CD14-positive monocyte (primary cell): ENCODE results near the gene ARL15. TPM values are rescaled to one million over a fixed set of nuclear protein-coding genes. Genes with fewer than 3 reads are reported as not detected.

Experiments
- DNase-seq, 3 donors: peaks; one replicate each; pipeline ENCODE4 v3.0.0-alpha.2; 2011 to 2022
- H2AFZ ChIP-seq: 2 replicates; pipeline ENCODE4 v1.6.0; 2012; ENCODE audit warnings: mild to moderate bottlenecking, low read depth, low read length, inconsistent platforms; ENCODE audit not compliant: insufficient read depth, poor library complexity, severe bottlenecking
- H3K27ac ChIP-seq, 2 donors: 1 replicate in 1 of 2; 2 replicates in 1 of 2; pipeline ENCODE4 v1.5.1; 2012 to 2013; ENCODE audit warnings: low read length in 2 of 2, control low read depth in 1 of 2, inconsistent platforms in 1 of 2, low read depth in 1 of 2, mild to moderate bottlenecking in 1 of 2
- H3K27me3 ChIP-seq, 2 donors: one replicate each; pipeline versions ENCODE4 v1.6.0 to v1.6.1; 2011 to 2013; ENCODE audit warnings: low read length in 2 of 2; ENCODE audit not compliant: control insufficient read depth in 2 of 2, insufficient read depth in 2 of 2
- H3K36me3 ChIP-seq, 2 donors: replicated peaks in 1 of 2; 1 replicate in 1 of 2; 2 replicates in 1 of 2; pipeline versions ENCODE4 v1.5.1 to v1.6.1; 2012 to 2013; ENCODE audit warnings: low read length in 2 of 2, control low read depth in 1 of 2, inconsistent platforms in 1 of 2, mild to moderate bottlenecking in 1 of 2; ENCODE audit not compliant: insufficient read depth in 2 of 2, control insufficient read depth in 1 of 2
- H3K4me1 ChIP-seq, 2 donors: 1 replicate in 1 of 2; 2 replicates in 1 of 2; pipeline versions ENCODE4 v1.5.1 to v1.6.1; 2012 to 2013; ENCODE audit warnings: low read length in 2 of 2, control low read depth in 1 of 2, inconsistent platforms in 1 of 2, mild to moderate bottlenecking in 1 of 2, moderate library complexity in 1 of 2; ENCODE audit not compliant: insufficient read depth in 2 of 2, control insufficient read depth in 1 of 2
- H3K4me2 ChIP-seq: replicated peaks from 2 replicates; pipeline ENCODE3; 2012; ENCODE audit warnings: low read length, moderate library complexity, mild to moderate bottlenecking; ENCODE audit not compliant: poor library complexity, severe bottlenecking; ENCODE audit errors: extremely low read depth
- H3K4me3 ChIP-seq, 3 experiments: fragments of 200-600 bp in 1 of 3; sonication (generic) in 1 of 3; replicated peaks in 1 of 3; 1 replicate in 2 of 3; 2 replicates in 1 of 3; pipeline ENCODE4 v1.5.1; 2011 to 2013; ENCODE audit warnings: low read length in 3 of 3, mild to moderate bottlenecking in 3 of 3, control low read depth in 2 of 3, low read depth in 2 of 3, inconsistent platforms in 1 of 3, moderate library complexity in 1 of 3
- H3K79me2 ChIP-seq: 2 replicates; pipeline ENCODE4 v1.6.0; 2012; ENCODE audit warnings: mild to moderate bottlenecking, control low read depth, inconsistent platforms, low read length, moderate library complexity; ENCODE audit not compliant: insufficient read depth
- H3K9ac ChIP-seq: 2 replicates; pipeline ENCODE4 v1.6.0; 2017; ENCODE audit warnings: low read length, mild to moderate bottlenecking; ENCODE audit not compliant: insufficient read depth, poor library complexity, severe bottlenecking
- H3K9me3 ChIP-seq, 2 donors: replicated peaks in 1 of 2; 1 replicate in 1 of 2; 2 replicates in 1 of 2; pipeline versions ENCODE4 v1.5.1 to v1.6.1; 2012 to 2013; ENCODE audit warnings: low read length in 2 of 2, control low read depth in 1 of 2; ENCODE audit not compliant: control insufficient read depth in 1 of 2, insufficient read depth in 1 of 2
- H4K20me1 ChIP-seq: 2 replicates; pipeline ENCODE4 v1.6.0; 2012; ENCODE audit warnings: mild to moderate bottlenecking, low read length, control low read depth, moderate library complexity; ENCODE audit not compliant: insufficient read depth
- H3K27ac Mint-ChIP-seq, 7 donors: one replicate each; pipeline ENCODE4 v1.8.0; 2020; ENCODE audit warnings: mild to moderate bottlenecking in 7 of 7, mixed read lengths in 7 of 7, moderate library complexity in 6 of 7, inconsistent platforms in 2 of 7
- H3K27me3 Mint-ChIP-seq, 3 donors: one replicate each; pipeline ENCODE4 v1.8.0; 2021 to 2022; ENCODE audit warnings: low read depth in 3 of 3, mild to moderate bottlenecking in 3 of 3, mixed read lengths in 3 of 3, moderate library complexity in 3 of 3, inconsistent platforms in 1 of 3
- H3K36me3 Mint-ChIP-seq, 2 donors: one replicate each; pipeline ENCODE4 v1.8.0; 2020; ENCODE audit warnings: mixed read lengths in 2 of 2, inconsistent platforms in 1 of 2, mild to moderate bottlenecking in 1 of 2
- H3K4me1 Mint-ChIP-seq: one replicate; pipeline ENCODE4 v1.8.0; 2020; ENCODE audit warnings: mild to moderate bottlenecking, mixed read lengths
- H3K4me3 Mint-ChIP-seq, 2 donors: one replicate each; pipeline ENCODE4 v1.8.0; 2020; ENCODE audit warnings: mild to moderate bottlenecking in 2 of 2, mixed read lengths in 2 of 2, moderate library complexity in 1 of 2
- H3K9me3 Mint-ChIP-seq, 7 donors: one replicate each; pipeline ENCODE4 v1.8.0; 2020 to 2022; ENCODE audit warnings: mixed read lengths in 7 of 7, mild to moderate bottlenecking in 6 of 7, moderate library complexity in 6 of 7, inconsistent platforms in 2 of 7
- CTCF ChIP-seq: fragments of 200-600 bp; IDR thresholded peaks from one replicate; pipeline ENCODE4 v1.8.0; 2022; ENCODE audit warnings: antibody characterized with exemption, mild to moderate bottlenecking
- WGBS: methylation state at CpG from one replicate; pipeline ENCODE4 v1.1.5; 2013; ENCODE audit warnings: missing lambda C conversion rate; ENCODE audit not compliant: insufficient coverage; 5-methylcytosine and 5-hydroxymethylcytosine counted together
- intact Hi-C, 2 donors: fragments of 100-400 bp; cut with micrococcal nuclease; formaldehyde crosslinking; loops; one replicate each; pipeline versions ENCODE4 v1.15.0 to v1.15.1; 2023
- polyA plus RNA-seq, 3 donors: library from polyadenylated mRNA; depleted of rRNA in 1 of 3; unstranded in 2 of 3; stranded (reverse) in 1 of 3; fragments of 300-500 nt in 2 of 3; fragments of >200 nt in 1 of 3; fragmentation: Illumina TruSeq in 2 of 3; gene quantifications; 1 replicate in 2 of 3; 2 replicates in 1 of 3; pipeline ENCODE4 v1.2.3, GENCODE V29; 2012 to 2021

Gene ARL15
- polyA plus RNA-seq, 3 donors = 10.5 to 27.6 (median 18.0) TPM

- Histone ChIP-seq H3K9me3 (peaks cover 0 to 4% of the 10 kb centered on the region in 2 donors), H2AFZ (no peak overlapping the region), H3K4me2 (no peak overlapping the region), H3K27ac (no peak overlapping the region), H4K20me1 (peaks cover 67% of the 10 kb centered on the region), H3K36me3 (no peaks in the 10 kb centered on the region), H3K4me3 (no peak overlapping the region), H3K4me1 (no peaks in the 10 kb centered on the region), H3K79me2 (peaks cover 3% of the 10 kb centered on the region), H3K9ac (no peak overlapping the region), H3K27me3 (no peaks in the 10 kb centered on the region)
- no peak for DNase-seq
- no peak for TF ChIP-seq CTCF
- no peak overlapping the region for H3K4me3 Mint-ChIP-seq
- H3K9me3 Mint-ChIP-seq = peaks cover 4 to 12% (median 7%) of the 10 kb centered on the region in 7 donors
- intact Hi-C loops = no loop called here
- WGBS = no CpG with 5 or more reads among the region's 1 CpG
- H3K4me1 Mint-ChIP-seq = peaks cover 2% of the 10 kb centered on the region
- H3K36me3 Mint-ChIP-seq = no peaks in the 10 kb centered on the region
- no peaks in the 10 kb centered on the region for H3K27me3 Mint-ChIP-seq
- no peak overlapping the region for H3K27ac Mint-ChIP-seq
Observed at GRCh38 chr5:54205918-54206317, 104.5 kb downstream of the ARL15 start.

- H3K27ac Mint-ChIP-seq = no peak overlapping the region
- H3K4me1 ChIP-seq = no peaks in the 10 kb centered on the region
- no peak overlapping the region for H3K4me2 ChIP-seq
- no peaks in the 10 kb centered on the region for H3K27me3 ChIP-seq
- H3K9me3 ChIP-seq = peaks cover 0 to 4% of the 10 kb centered on the region in 2 donors
- H3K9me3 Mint-ChIP-seq = peaks cover 4 to 15% (median 7%) of the 10 kb centered on the region in 7 donors
- peaks cover 4% of the 10 kb centered on the region for H3K79me2 ChIP-seq
- H3K27me3 Mint-ChIP-seq = no peaks in the 10 kb centered on the region
- no peak overlapping the region for H3K9ac ChIP-seq
- no peaks in the 10 kb centered on the region for H3K36me3 Mint-ChIP-seq
- no peak overlapping the region for H2AFZ ChIP-seq
- DNase-seq = no peak
- TF ChIP-seq CTCF = no peak
- no peak overlapping the region for H3K27ac ChIP-seq
- no CpG with 5 or more reads among the region's 4 CpGs for WGBS
- H4K20me1 ChIP-seq = peaks cover 67% of the 10 kb centered on the region
- H3K4me1 Mint-ChIP-seq = peaks cover 2% of the 10 kb centered on the region
- intact Hi-C loops = no loop called here
- H3K36me3 ChIP-seq = no peaks in the 10 kb centered on the region
- H3K4me3 ChIP-seq = no peak overlapping the region
- H3K4me3 Mint-ChIP-seq = no peak overlapping the region
Observed at GRCh38 chr5:54205453-54205852, 104.9 kb downstream of the ARL15 start.
